HS-27A (cell line): Measurements from ENCODE around the gene RAB10.

Source experiments
- DNase-seq: peaks from one replicate; pipeline ENCODE4 v3.0.0-alpha.2; 2012; ENCODE audit warnings: low read depth, missing footprints

RAB10 gene

GRCh38 chr2:26179446-26179913, 145.6 kb downstream of the RAB10 start:
- no peak for DNase-seq

GRCh38 chr2:26182441-26182840, 148.6 kb downstream of the RAB10 start:
- DNase-seq = no peak

GRCh38 chr2:26182887-26183630, 149.2 kb downstream of the RAB10 start:
- no peak for DNase-seq

- no peak for DNase-seq
Measured at GRCh38 chr2:26184121-26184520, 150.2 kb downstream of the RAB10 start.

GRCh38 chr2:26184555-26185303, 150.8 kb downstream of the RAB10 start:
- no peak for DNase-seq

GRCh38 chr2:26185304-26185928, 151.5 kb downstream of the RAB10 start:
- no peak for DNase-seq

GRCh38 chr2:26185954-26186770, 152.3 kb downstream of the RAB10 start:
- DNase-seq = no peak
